ENCODE data around the gene LTF. TPM values are rescaled to one million over a fixed set of nuclear protein-coding genes. Genes with fewer than 3 reads are reported as not detected.

Gene LTF
- total RNA-seq, 1 donor from 2014 or later = 0.53 TPM

- Mint-ChIP-seq H3K27me3 (peaks cover 20% of the 10 kb centered on the region), H3K4me1 (ENCODE audit: low read depth) (no peaks in the 10 kb centered on the region), H3K9me3 (ENCODE audit: low read depth) (peaks cover 4% of the 10 kb centered on the region), H3K27ac (no peak overlapping the region), H3K36me3 (ENCODE audit: insufficient read depth) (no peaks in the 10 kb centered on the region), H3K4me3 (ENCODE audit: low read depth) (no peak overlapping the region)
- DNase-seq (ENCODE audit: low spot score, unreplicated experiment) = no peak
- TF ChIP-seq, protein P1, sequence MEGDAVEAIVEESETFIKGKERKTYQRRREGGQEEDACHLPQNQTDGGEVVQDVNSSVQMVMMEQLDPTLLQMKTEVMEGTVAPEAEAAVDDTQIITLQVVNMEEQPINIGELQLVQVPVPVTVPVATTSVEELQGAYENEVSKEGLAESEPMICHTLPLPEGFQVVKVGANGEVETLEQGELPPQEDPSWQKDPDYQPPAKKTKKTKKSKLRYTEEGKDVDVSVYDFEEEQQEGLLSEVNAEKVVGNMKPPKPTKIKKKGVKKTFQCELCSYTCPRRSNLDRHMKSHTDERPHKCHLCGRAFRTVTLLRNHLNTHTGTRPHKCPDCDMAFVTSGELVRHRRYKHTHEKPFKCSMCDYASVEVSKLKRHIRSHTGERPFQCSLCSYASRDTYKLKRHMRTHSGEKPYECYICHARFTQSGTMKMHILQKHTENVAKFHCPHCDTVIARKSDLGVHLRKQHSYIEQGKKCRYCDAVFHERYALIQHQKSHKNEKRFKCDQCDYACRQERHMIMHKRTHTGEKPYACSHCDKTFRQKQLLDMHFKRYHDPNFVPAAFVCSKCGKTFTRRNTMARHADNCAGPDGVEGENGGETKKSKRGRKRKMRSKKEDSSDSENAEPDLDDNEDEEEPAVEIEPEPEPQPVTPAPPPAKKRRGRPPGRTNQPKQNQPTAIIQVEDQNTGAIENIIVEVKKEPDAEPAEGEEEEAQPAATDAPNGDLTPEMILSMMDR (IDR thresholded peaks at IDR 0.05; ENCODE audit: unreplicated experiment) = no peak
Observed at GRCh38 chr3:46455231-46456115, 9.2 kb downstream of the LTF start.

DNA sequence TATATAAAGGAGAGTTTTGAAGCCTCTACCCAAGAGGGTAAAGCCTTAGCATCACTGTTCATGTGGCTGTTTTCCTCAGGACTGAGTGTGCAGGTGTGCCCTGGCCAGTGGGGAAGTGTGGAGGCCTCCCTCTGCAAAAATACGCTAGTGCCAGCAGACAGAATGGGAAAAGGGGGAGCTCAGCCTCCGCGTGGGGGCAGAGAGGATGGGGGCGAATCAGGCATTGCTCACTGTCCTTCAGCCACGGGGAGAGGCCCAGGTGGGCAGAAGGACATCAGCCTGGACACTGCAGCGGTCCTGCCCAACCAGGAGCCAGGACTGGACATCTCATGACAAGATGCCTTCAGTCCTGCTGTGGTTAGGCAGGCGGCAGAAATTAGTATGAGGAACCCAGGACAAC lies 10.1 kb downstream of the LTF start:
- TF ChIP-seq, protein P1 (IDR thresholded peaks at IDR 0.05; ENCODE audit: unreplicated experiment) = no peak
- Mint-ChIP-seq H3K9me3 (ENCODE audit: low read depth) (no peaks in the 10 kb centered on the region), H3K27ac (no peak overlapping the region), H3K4me3 (ENCODE audit: low read depth) (no peak overlapping the region), H3K27me3 (peaks cover 20% of the 10 kb centered on the region), H3K36me3 (ENCODE audit: insufficient read depth) (no peaks in the 10 kb centered on the region), H3K4me1 (ENCODE audit: low read depth) (no peaks in the 10 kb centered on the region)
- no peak for DNase-seq (ENCODE audit: low spot score, unreplicated experiment)

DNA sequence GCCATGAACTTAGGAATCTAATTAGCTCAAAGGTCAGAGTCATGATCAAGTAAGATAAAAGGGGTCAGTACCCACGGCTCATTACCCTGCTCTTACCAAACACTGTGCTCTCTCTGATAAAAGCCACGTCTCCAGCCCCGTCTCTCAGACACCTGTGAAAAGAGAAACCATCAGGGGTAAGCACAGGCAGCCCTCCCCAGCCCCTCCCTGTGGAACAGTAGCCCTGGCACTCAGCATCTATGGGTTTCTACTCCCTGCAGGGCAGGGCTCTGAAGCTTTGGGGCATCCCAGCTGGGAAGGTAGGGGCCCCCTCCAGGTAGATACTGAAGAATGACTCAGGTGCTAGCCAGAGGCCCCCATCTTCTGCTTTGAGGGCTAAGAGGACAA lies 10.5 kb downstream of the LTF start:
- Mint-ChIP-seq H3K36me3 (ENCODE audit: insufficient read depth) (no peaks in the 10 kb centered on the region), H3K27ac (no peak overlapping the region), H3K27me3 (peaks cover 18% of the 10 kb centered on the region), H3K9me3 (ENCODE audit: low read depth) (no peaks in the 10 kb centered on the region), H3K4me3 (ENCODE audit: low read depth) (no peak overlapping the region), H3K4me1 (ENCODE audit: low read depth) (no peaks in the 10 kb centered on the region)
- TF ChIP-seq, protein P1 (IDR thresholded peaks at IDR 0.05; ENCODE audit: unreplicated experiment) = no peak
- DNase-seq (ENCODE audit: low spot score, unreplicated experiment) = no peak

DNA sequence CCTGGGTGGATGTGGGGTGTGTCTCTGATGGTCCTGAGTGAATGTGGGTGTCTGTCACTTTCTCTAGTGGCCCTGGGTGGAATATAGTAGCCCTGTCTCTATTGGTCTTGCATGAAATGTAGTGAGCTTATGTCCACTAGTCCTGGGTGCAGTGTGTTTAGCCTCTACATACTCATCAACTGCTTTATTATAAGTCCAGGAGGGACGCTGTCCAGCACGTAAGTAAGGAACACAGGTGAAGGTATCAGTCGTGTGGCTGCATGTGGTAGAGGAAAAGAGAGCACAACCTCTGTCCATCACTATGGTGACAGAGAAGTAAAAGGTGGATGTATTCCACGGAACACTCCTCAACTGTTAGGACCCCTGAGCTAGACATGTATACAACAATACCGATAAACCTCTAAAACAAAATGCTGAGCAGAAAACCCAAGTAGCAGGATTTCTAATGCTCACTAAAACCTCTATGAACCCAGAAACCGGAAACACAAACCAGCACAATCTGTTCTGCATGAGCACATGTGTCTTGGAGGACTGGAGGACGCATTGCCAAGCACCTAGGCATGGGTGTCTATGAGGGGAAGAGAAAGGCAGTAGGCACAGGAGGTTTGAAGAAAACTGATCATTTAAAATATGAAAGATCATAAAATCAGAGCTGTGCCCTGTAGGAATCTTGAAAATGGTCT lies 11.0 kb downstream of the LTF start:
- Mint-ChIP-seq H3K27me3 (peaks cover 17% of the 10 kb centered on the region), H3K36me3 (ENCODE audit: insufficient read depth) (no peaks in the 10 kb centered on the region), H3K9me3 (ENCODE audit: low read depth) (no peaks in the 10 kb centered on the region), H3K27ac (no peak overlapping the region), H3K4me3 (ENCODE audit: low read depth) (no peak overlapping the region), H3K4me1 (ENCODE audit: low read depth) (no peaks in the 10 kb centered on the region)
- no peak for DNase-seq (ENCODE audit: low spot score, unreplicated experiment)
- TF ChIP-seq, protein P1 (IDR thresholded peaks at IDR 0.05; ENCODE audit: unreplicated experiment) = no peak

DNA sequence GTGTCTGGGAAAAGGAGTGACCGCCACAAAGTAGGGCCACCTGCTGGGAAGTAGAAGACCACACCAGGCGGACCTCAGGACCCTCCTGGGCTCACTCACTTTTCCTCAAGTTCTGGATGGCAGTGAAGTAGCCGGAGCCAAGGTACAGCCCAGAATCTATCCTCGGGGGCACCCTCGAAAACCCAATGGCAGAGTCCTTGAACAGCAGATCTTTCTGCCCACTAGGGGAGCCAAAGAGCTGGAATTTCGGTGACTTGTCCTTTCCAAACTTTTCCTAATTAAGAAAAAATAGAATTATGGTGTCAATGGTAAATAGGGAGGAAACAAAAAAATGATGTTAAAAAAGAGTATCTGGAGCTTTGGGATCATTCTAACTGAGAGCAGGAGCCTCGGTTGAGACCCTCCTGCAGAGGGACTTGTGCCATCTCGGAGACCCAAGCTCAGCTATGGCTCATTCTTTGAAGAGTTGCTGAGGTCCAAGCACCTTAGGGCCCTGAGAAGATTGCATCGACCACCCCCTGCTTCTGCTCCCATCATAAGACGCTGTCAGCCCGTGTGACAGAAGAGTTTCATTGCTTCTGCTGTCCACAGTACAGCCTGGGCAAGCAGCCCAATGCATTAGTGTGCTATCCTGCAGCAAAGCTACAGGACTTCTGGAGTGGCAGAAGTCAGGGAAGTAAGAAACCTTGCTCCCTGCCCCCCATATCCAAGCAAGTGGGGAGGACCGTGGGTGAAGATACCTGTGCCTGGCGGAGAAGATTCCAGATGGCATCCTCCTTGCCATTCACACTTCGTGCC lies 14.8 kb downstream of the LTF start:
- TF ChIP-seq, protein P1 (IDR thresholded peaks at IDR 0.05; ENCODE audit: unreplicated experiment) = peak; percentile 62
- no peak overlapping the region for H3K27ac Mint-ChIP-seq
- no peaks in the 10 kb centered on the region for H3K36me3 Mint-ChIP-seq (ENCODE audit: insufficient read depth)
- no peak for DNase-seq (ENCODE audit: low spot score, unreplicated experiment)
- peaks cover 23% of the 10 kb centered on the region for H3K27me3 Mint-ChIP-seq
- H3K9me3 Mint-ChIP-seq (ENCODE audit: low read depth) = no peaks in the 10 kb centered on the region
- no peaks in the 10 kb centered on the region for H3K4me1 Mint-ChIP-seq (ENCODE audit: low read depth)
- H3K4me3 Mint-ChIP-seq (ENCODE audit: low read depth) = no peak overlapping the region
